A673 (cell line): Measurements from ENCODE around the gene FUT9. TPM values are rescaled to one million over a fixed set of nuclear protein-coding genes. Genes with fewer than 3 reads are reported as not detected.

Experiments
- BruUV-seq: library from RNA; stranded (reverse); fragments of 400-500 nt; replicated peaks from 2 replicates; lab custom pipeline; 2021; lab: Mats Ljungman, UMichigan
- CTCF ChIA-PET: fragments of 300-600 bp; sonication (Branson Sonifier 250); formaldehyde crosslinking; loops from one replicate; lab custom pipeline; 2022; ENCODE audit warnings: antibody characterized with exemption; lab: Charles Lee
- POLR2A ChIA-PET: fragments of 300-600 bp; sonication (Branson Sonifier 250); formaldehyde crosslinking; loops from one replicate; lab custom pipeline; 2022; ENCODE audit warnings: antibody characterized with exemption; ENCODE audit not compliant: low non-redundant PET; lab: Charles Lee
- DNase-seq: peaks from one replicate; pipeline ENCODE4 v3.0.0-alpha.2; 2015; ENCODE audit warnings: low spot score
- H3K27ac ChIP-seq: fragments of 200-600 bp; sonication (generic); 2 replicates; pipeline ENCODE4 v1.5.1; 2016; ENCODE audit warnings: mixed run types, low read depth, mild to moderate bottlenecking, mixed read lengths, antibody characterized with exemption, low read length; ENCODE audit not compliant: poor library complexity, severe bottlenecking
- H3K27me3 ChIP-seq: fragments of 200-600 bp; sonication (generic); replicated peaks from 2 replicates; pipeline ENCODE4 v1.6.1; 2017; ENCODE audit warnings: mixed run types, low read depth, mild to moderate bottlenecking, mixed read lengths, antibody characterized with exemption, low read length; ENCODE audit not compliant: insufficient read depth, poor library complexity
- H3K36me3 ChIP-seq: fragments of 200-600 bp; sonication (generic); 2 replicates; pipeline ENCODE4 v1.6.1; 2016; ENCODE audit warnings: mixed run types, mild to moderate bottlenecking, mixed read lengths, antibody characterized with exemption, low read length; ENCODE audit not compliant: insufficient read depth, poor library complexity, severe bottlenecking
- H3K4me1 ChIP-seq: fragments of 200-600 bp; sonication (generic); 2 replicates; pipeline ENCODE4 v1.6.1; 2017; ENCODE audit warnings: mixed run types, mild to moderate bottlenecking, mixed read lengths, antibody characterized with exemption, low read length; ENCODE audit not compliant: insufficient read depth, poor library complexity, severe bottlenecking
- H3K4me3 ChIP-seq: fragments of 200-600 bp; sonication (generic); 2 replicates; pipeline ENCODE4 v1.5.1; 2016; ENCODE audit warnings: low read depth, mixed run types, mild to moderate bottlenecking, mixed read lengths, low read length; ENCODE audit not compliant: poor library complexity, severe bottlenecking
- H3K9me3 ChIP-seq: fragments of 200-600 bp; sonication (generic); 2 replicates; pipeline ENCODE4 v1.6.1; 2016; ENCODE audit warnings: mixed run types, low read depth, mild to moderate bottlenecking, mixed read lengths, antibody characterized with exemption, low read length; ENCODE audit not compliant: poor library complexity, severe bottlenecking
- EZH2 ChIP-seq: fragments of 200-600 bp; sonication (generic); IDR thresholded peaks from 2 replicates; pipeline ENCODE4 v1.6.1; 2017; ENCODE audit warnings: borderline replicate concordance, low read depth, mild to moderate bottlenecking, mixed read lengths, antibody characterized with exemption, low read length; ENCODE audit not compliant: poor library complexity, severe bottlenecking
- intact Hi-C: fragments of 100-400 bp; cut with micrococcal nuclease; formaldehyde crosslinking; loops from one replicate; pipeline ENCODE4 v1.10.0; 2022; ENCODE audit not compliant: unreplicated experiment
- total RNA-seq: library from RNA; stranded (reverse); gene quantifications from 2 replicates; pipeline ENCODE4 v1.2.3, GENCODE V29; 2021
- TF ChIP-seq, protein P1 (sequence below): fragments of 300-800, 200-600 bp; sonication (generic); conservative IDR thresholded peaks from 2 replicates; pipeline ENCODE4 v1.5.1; 2017; ENCODE audit warnings: low read depth, mild to moderate bottlenecking, antibody characterized with exemption, low read length, moderate library complexity, mixed read lengths

The FUT9 gene
- total RNA-seq, 1 experiment from 2014 or later, result 4.3 TPM

GRCh38 chr6:96194675-96195074, 178.9 kb downstream of the FUT9 start:
- no peak for DNase-seq
- intact Hi-C loops, result no loop called here
- ChIA-PET POLR2A (no interaction called here), CTCF (no interaction called here)
- H3K27ac ChIP-seq, result no peak overlapping the region
- TF ChIP-seq, protein P1, sequence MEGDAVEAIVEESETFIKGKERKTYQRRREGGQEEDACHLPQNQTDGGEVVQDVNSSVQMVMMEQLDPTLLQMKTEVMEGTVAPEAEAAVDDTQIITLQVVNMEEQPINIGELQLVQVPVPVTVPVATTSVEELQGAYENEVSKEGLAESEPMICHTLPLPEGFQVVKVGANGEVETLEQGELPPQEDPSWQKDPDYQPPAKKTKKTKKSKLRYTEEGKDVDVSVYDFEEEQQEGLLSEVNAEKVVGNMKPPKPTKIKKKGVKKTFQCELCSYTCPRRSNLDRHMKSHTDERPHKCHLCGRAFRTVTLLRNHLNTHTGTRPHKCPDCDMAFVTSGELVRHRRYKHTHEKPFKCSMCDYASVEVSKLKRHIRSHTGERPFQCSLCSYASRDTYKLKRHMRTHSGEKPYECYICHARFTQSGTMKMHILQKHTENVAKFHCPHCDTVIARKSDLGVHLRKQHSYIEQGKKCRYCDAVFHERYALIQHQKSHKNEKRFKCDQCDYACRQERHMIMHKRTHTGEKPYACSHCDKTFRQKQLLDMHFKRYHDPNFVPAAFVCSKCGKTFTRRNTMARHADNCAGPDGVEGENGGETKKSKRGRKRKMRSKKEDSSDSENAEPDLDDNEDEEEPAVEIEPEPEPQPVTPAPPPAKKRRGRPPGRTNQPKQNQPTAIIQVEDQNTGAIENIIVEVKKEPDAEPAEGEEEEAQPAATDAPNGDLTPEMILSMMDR, result no peak
- no peak for TF ChIP-seq EZH2
- H3K4me3 ChIP-seq, result no peak overlapping the region
- H3K27me3 ChIP-seq, result no peaks in the 10 kb centered on the region
- H3K4me1 ChIP-seq, result no peaks in the 10 kb centered on the region
- BruUV-seq, result no TSS peak
- no peaks in the 10 kb centered on the region for H3K36me3 ChIP-seq
- no peaks in the 10 kb centered on the region for H3K9me3 ChIP-seq

DNA sequence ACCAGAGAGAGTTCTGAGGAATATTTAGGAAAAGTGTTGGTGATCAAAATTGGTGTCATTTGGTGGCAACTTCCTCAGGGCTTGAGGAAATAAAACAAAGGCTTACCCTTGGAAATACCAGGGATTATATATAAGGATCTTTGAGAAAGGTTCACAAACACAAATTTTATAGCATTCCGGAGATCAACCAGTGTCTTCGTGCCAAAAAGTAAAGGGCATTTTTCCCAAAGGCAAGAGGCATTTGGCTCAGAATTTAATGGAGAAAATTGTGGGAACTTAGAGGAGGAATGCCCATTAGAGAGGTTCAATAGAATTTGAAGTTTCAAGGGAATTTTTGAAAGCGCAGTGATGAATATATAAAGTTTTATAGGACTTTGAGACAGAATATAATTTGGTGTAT, 179.5 kb downstream of the FUT9 start:
- Histone ChIP-seq H3K4me3 (no peak overlapping the region), H3K4me1 (no peaks in the 10 kb centered on the region), H3K36me3 (no peaks in the 10 kb centered on the region), H3K27me3 (no peaks in the 10 kb centered on the region), H3K27ac (no peak overlapping the region), H3K9me3 (no peaks in the 10 kb centered on the region)
- intact Hi-C loops, result no loop called here
- ChIA-PET POLR2A (no interaction called here), CTCF (no interaction called here)
- BruUV-seq, result no TSS peak
- TF ChIP-seq EZH2, result no peak
- TF ChIP-seq, protein P1, result no peak
- DNase-seq, result no peak

GRCh38 chr6:96196633-96197032, 180.9 kb downstream of the FUT9 start:
- Histone ChIP-seq H3K27me3 (no peaks in the 10 kb centered on the region), H3K4me3 (no peak overlapping the region), H3K4me1 (no peaks in the 10 kb centered on the region), H3K27ac (no peak overlapping the region), H3K9me3 (no peaks in the 10 kb centered on the region), H3K36me3 (no peaks in the 10 kb centered on the region)
- intact Hi-C loops, result no loop called here
- POLR2A ChIA-PET, result no interaction called here
- CTCF ChIA-PET, result no interaction called here
- BruUV-seq, result no TSS peak
- DNase-seq, result no peak
- TF ChIP-seq, protein P1, result no peak
- no peak for TF ChIP-seq EZH2
